ENCODE data around the gene EFNA3.

Gene EFNA3

GRCh38 chr1:155133799-155134281 is 55.2 kb downstream of the EFNA3 start:
- DNase-seq (ENCODE audit: low read depth), result no peak

DNA sequence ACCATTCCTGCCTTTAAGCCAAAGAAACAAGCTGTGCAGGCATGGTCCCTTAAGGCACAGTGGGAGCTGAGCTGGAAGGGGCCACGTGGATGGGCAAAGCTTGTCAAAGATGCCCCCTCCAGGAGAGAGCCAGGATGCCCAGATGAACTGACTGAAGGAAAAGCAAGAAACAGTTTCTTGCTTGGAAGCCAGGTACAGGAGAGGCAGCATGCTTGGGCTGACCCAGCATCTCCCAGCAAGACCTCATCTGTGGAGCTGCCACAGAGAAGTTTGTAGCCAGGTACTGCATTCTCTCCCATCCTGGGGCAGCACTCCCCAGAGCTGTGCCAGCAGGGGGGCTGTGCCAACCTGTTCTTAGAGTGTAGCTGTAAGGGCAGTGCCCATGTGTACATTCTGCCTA is 55.7 kb downstream of the EFNA3 start:
- no peak for DNase-seq (ENCODE audit: low read depth)

DNA sequence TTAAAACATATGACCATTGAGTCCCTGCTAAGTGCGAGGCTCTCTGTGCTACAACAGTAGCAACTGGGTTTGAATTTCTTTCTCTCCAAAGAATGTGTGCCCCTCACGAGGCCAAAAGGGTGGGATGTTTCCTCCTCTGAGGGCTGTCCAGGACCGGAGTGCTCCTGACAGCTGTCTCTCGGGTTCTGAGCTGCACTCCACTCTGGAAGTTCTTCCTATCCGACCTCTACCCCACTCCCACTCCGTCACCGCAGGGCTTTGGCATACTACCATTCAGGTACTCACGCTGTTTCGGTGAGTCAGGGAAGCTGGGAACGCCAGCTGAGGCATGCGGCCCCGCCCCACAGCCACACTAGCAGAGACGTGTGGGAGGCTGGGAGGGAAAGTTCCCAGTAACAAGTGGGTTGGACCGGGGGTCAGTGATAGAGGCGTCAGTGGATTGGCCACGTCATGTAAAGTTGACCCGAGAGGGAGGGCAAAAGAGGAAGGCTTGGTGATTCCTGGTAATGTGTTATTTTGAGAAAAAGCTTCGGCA is 56.3 kb downstream of the EFNA3 start:
- DNase-seq (ENCODE audit: low read depth), result peak; percentile 64

DNA sequence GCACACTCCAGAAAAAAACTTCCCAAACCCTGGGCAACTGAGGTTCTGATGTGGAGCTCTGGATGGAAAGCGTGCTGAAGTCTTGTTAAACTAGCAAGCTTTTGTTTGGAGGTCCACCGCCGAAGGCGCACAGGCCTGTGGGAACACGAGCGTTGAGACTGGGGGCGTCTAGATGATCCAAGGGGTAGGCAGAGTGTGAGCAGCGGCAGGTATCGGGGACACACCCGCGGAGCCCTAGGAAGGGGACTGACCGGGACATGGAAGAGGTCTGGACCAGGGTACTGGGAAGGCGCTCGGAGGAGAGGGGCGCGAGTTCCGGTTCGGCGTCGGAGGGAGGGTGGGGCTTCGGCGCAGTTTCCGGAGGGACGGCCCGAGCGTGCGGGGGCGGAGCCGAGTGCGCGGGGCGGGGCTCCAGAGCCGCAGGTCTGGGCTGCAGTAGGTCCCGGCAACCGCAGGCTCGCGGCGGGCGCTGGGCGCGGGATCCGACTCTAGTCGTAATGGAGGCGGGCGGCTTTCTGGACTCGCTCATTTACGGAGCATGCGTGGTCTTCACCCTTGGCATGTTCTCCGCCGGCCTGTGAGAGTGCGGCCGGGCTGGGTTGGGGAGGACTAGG is 56.9 kb downstream of the EFNA3 start, which contains the start of gene SLC50A1:
Gene SLC50A1 (plus strand): TSS at position 438 of the 614 bp plus-strand sequence. CDS start 60 bp downstream, at position 498.
- DNase-seq (ENCODE audit: low read depth), result peak; percentile 87

GRCh38 chr1:155136748-155137147 is 58.1 kb downstream of the EFNA3 start:
- no peak for DNase-seq (ENCODE audit: low read depth)

Measured in CMK (cell line).